ENCODE results near the gene LEMD2.

Gene LEMD2

DNA sequence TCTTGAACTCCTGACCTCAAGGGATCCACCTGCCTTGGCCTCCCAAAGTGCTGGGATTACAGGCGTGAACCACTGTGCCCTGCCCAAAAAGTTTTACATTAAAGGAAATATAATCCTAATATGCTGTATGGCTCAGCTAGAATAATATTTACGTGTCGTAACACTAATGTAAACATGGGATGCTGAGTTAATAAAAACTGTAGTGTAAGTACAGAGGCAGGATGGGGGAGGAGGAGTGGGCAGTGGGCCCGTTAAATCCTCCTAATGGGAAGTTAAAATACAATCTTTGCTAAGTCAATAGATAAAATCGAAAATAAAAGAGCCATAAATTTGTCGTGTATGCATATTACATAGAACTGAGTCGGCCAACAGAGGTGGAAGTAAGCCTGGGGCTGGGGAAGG lies 30.1 kb downstream of the LEMD2 start:
- Histone ChIP-seq H3K9me3 (no peaks in the 10 kb centered on the region), H3K4me1 (ENCODE audit: control insufficient read depth in 1 of 2, insufficient read depth in 1 of 2, low read depth in 1 of 2, low read length in 1 of 2) (no peaks in the 10 kb centered on the region), H3K36me3 (no peaks in the 10 kb centered on the region), H3K27ac (no peak overlapping the region), H3K27me3 (peaks cover 6% of the 10 kb centered on the region), H3K4me3 (ENCODE audit: low read depth in 1 of 2, low read length in 1 of 2) (no peak overlapping the region)
- TF ChIP-seq, protein P1, sequence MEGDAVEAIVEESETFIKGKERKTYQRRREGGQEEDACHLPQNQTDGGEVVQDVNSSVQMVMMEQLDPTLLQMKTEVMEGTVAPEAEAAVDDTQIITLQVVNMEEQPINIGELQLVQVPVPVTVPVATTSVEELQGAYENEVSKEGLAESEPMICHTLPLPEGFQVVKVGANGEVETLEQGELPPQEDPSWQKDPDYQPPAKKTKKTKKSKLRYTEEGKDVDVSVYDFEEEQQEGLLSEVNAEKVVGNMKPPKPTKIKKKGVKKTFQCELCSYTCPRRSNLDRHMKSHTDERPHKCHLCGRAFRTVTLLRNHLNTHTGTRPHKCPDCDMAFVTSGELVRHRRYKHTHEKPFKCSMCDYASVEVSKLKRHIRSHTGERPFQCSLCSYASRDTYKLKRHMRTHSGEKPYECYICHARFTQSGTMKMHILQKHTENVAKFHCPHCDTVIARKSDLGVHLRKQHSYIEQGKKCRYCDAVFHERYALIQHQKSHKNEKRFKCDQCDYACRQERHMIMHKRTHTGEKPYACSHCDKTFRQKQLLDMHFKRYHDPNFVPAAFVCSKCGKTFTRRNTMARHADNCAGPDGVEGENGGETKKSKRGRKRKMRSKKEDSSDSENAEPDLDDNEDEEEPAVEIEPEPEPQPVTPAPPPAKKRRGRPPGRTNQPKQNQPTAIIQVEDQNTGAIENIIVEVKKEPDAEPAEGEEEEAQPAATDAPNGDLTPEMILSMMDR (IDR thresholded peaks at IDR 0.05): no peak

DNA sequence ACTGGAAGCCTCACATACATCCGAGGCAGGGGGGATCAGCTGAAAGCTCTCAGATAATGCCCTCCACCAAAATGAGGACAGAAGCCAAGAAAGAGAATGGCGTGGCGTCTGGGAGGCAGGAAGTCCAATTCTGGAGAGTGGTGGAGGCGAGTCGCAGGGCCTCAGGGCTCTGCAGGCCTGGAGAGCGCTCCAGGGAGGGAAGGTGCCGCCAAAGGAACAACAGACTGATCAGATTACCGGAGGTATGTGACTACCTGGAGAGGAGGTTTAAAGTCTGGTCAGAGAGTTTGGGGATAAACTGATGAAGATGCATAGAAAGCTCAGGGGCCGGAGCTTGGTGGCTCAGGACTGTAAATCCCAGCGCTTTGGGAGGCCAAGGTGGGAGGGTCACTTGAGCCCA lies 31.0 kb downstream of the LEMD2 start:
- H3K36me3 ChIP-seq: no peaks in the 10 kb centered on the region
- H3K27me3 ChIP-seq: peaks cover 6% of the 10 kb centered on the region
- H3K27ac ChIP-seq: no peak overlapping the region
- no peaks in the 10 kb centered on the region for H3K9me3 ChIP-seq
- H3K4me1 ChIP-seq (ENCODE audit: control insufficient read depth in 1 of 2, insufficient read depth in 1 of 2, low read depth in 1 of 2, low read length in 1 of 2): no peaks in the 10 kb centered on the region
- H3K4me3 ChIP-seq (ENCODE audit: low read depth in 1 of 2, low read length in 1 of 2): no peak overlapping the region
- TF ChIP-seq, protein P1 (IDR thresholded peaks at IDR 0.05): no peak

DNA sequence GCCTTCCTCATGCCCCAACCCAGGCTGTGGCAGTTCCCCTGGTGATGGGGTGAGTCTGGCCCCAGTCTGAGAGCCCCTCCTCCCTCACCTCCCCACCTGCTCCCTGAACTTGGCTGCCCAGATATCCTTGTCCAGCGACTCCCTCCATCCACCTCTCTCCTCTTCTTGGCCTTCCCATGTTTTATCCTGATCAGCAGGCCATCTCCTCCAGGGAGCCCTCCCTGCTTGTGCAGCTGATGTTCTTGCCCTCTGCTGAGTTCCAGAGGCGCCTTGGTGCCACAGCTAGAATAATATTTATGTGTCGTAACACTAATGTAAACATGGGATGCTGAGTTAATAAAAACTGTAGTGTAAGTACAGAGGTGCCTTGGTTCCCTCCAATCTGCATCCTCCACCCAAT lies 31.8 kb downstream of the LEMD2 start:
- peaks cover 6% of the 10 kb centered on the region for H3K27me3 ChIP-seq
- H3K36me3 ChIP-seq: no peaks in the 10 kb centered on the region
- TF ChIP-seq, protein P1 (IDR thresholded peaks at IDR 0.05): no peak
- H3K9me3 ChIP-seq: no peaks in the 10 kb centered on the region
- no peak overlapping the region for H3K4me3 ChIP-seq (ENCODE audit: low read depth in 1 of 2, low read length in 1 of 2)
- no peak overlapping the region for H3K27ac ChIP-seq
- no peaks in the 10 kb centered on the region for H3K4me1 ChIP-seq (ENCODE audit: control insufficient read depth in 1 of 2, insufficient read depth in 1 of 2, low read depth in 1 of 2, low read length in 1 of 2)

DNA sequence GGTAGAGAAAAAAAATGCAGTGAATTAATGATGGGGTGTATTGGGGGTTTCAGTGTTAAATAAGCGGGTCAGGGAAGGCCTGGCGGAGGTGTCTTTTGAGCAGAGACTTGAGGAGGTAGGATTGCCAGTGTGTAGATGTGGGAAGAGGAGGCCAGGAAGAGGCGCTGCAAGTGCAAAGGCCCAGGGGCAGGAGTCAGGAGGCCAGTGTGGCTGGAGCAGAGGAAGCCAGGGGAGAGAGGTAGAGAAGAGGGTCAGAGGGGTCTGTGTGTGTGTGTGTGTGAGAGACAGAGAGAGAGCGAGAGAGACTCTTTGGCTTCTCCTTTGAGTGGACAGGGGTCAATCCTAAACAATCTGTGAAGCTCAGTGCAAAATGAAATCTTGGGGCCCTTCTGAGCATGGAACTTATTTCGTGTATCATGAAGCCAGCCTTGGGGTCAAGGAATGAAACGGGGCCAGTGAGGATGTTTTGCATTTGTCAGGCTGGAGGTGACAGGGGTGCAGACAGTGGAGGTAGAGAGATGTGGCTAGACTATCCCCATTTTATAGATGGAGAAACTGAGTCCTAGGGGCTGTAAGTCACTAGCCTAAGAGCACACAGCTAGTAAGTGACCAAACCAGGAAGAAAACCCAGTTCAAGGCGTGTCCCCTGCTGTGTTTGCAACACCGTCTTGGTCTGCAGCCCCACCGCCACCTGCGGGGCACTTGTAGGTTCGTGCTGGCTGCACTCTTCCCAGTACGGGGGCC lies 32.5 kb downstream of the LEMD2 start:
- Histone ChIP-seq H3K9me3 (no peaks in the 10 kb centered on the region), H3K4me1 (ENCODE audit: control insufficient read depth in 1 of 2, insufficient read depth in 1 of 2, low read depth in 1 of 2, low read length in 1 of 2) (no peaks in the 10 kb centered on the region), H3K27ac (no peak overlapping the region), H3K27me3 (peaks cover 6% of the 10 kb centered on the region), H3K36me3 (no peaks in the 10 kb centered on the region), H3K4me3 (ENCODE audit: low read depth in 1 of 2, low read length in 1 of 2) (no peak overlapping the region)
- TF ChIP-seq, protein P1 (IDR thresholded peaks at IDR 0.05): no peak

DNA sequence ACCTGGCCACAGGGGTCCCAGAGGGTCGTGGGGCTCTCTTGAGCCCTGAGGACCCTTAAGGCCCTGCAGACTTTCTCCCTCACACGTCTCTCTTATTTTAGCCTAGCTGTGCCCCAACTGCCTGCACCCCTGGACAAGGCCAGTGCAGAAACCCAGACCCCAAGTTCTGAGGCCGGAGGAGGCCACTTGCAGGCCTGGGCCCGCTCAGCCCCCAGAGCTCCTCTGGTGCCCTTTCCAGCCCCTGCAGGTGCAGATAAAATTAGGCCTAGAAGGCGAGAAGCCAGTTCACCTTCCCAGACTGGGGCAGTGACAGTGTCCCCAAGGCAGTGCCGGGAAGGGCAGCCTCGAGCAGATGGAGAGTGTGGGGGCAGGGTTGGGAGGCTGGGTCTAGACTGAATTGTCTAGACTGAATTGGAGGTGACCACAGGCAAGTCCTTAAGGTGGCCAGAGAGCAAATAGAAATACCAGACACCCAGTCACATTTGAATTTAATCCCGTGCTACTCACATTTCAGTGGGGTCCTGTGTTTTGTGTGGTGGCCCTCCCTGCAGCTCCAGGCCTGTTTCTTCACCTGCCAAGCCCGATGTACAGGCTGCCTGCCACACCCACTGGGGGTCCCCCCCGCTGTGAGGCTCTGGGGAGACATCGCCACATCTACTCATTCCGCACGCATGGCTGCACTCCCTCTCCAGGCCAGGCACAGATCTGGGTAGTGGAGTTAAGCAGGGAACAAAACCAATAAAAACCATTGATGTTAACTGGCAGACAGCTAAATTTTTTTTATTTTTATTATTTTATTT lies 33.7 kb downstream of the LEMD2 start:
- Histone ChIP-seq H3K4me1 (ENCODE audit: control insufficient read depth in 1 of 2, insufficient read depth in 1 of 2, low read depth in 1 of 2, low read length in 1 of 2) (no peaks in the 10 kb centered on the region), H3K4me3 (ENCODE audit: low read depth in 1 of 2, low read length in 1 of 2) (no peak overlapping the region), H3K9me3 (no peaks in the 10 kb centered on the region), H3K27me3 (no peaks in the 10 kb centered on the region), H3K36me3 (no peaks in the 10 kb centered on the region), H3K27ac (no peak overlapping the region)
- TF ChIP-seq, protein P1 (IDR thresholded peaks at IDR 0.05): no peak
